Ramos (cell line): ENCODE results near the gene CPB2.

ENCODE experiments used
- in situ Hi-C: fragments of 300-500 bp; cut with MboI; formaldehyde crosslinking; loops from one replicate; pipeline ENCODE4 v1.14.3; 2022; ENCODE audit warnings: low sequenced_read_pairs; ENCODE audit not compliant: unreplicated experiment

Gene CPB2

GRCh38 chr13:46101484-46102254, 3.2 kb downstream of the CPB2 start:
- in situ Hi-C loops = no loop called here

- in situ Hi-C loops = no loop called here
These were observed 3.8 kb downstream of the CPB2 start for GRCh38 chr13:46101002-46101401.

- in situ Hi-C loops = no loop called here
These were observed 4.5 kb downstream of the CPB2 start for GRCh38 chr13:46100191-46100815.

- in situ Hi-C loops = no loop called here
These were observed 7.2 kb downstream of the CPB2 start for GRCh38 chr13:46097663-46098062.

- in situ Hi-C loops = no loop called here
These were observed 7.8 kb downstream of the CPB2 start for GRCh38 chr13:46097015-46097414.

- in situ Hi-C loops = no loop called here
These were observed 10.4 kb downstream of the CPB2 start for GRCh38 chr13:46094478-46094877.

GRCh38 chr13:46088821-46089562, 15.8 kb downstream of the CPB2 start:
- in situ Hi-C loops = no loop called here

- in situ Hi-C loops = no loop called here
These were observed 17.4 kb downstream of the CPB2 start for GRCh38 chr13:46087481-46087880.

- in situ Hi-C loops = no loop called here
These were observed 17.8 kb downstream of the CPB2 start for GRCh38 chr13:46086985-46087384.

GRCh38 chr13:46086421-46086922, 18.4 kb downstream of the CPB2 start:
- in situ Hi-C loops = no loop called here

- in situ Hi-C loops = no loop called here
These were observed 19.1 kb downstream of the CPB2 start for GRCh38 chr13:46085737-46086136.

- in situ Hi-C loops = no loop called here
These were observed 22.5 kb downstream of the CPB2 start for GRCh38 chr13:46082324-46082723.

GRCh38 chr13:46079770-46080169, 25.1 kb downstream of the CPB2 start:
- in situ Hi-C loops = no loop called here

- in situ Hi-C loops = no loop called here
These were observed 27.6 kb downstream of the CPB2 start for GRCh38 chr13:46077265-46077664.

GRCh38 chr13:46076827-46077226, 28.0 kb downstream of the CPB2 start:
- in situ Hi-C loops = no loop called here

GRCh38 chr13:46075811-46076210, 29.0 kb downstream of the CPB2 start:
- in situ Hi-C loops = no loop called here

- in situ Hi-C loops = no loop called here
These were observed 33.1 kb downstream of the CPB2 start for GRCh38 chr13:46071590-46072249.

- in situ Hi-C loops = no loop called here
These were observed 41.5 kb downstream of the CPB2 start for GRCh38 chr13:46063292-46063691.

GRCh38 chr13:46062185-46062584, 42.6 kb downstream of the CPB2 start:
- in situ Hi-C loops = no loop called here

- in situ Hi-C loops = no loop called here
These were observed 45.4 kb downstream of the CPB2 start for GRCh38 chr13:46059405-46059804.

GRCh38 chr13:46058268-46058667, 46.6 kb downstream of the CPB2 start:
- in situ Hi-C loops = no loop called here
